ENCODE data around the gene TTC32.

DNA sequence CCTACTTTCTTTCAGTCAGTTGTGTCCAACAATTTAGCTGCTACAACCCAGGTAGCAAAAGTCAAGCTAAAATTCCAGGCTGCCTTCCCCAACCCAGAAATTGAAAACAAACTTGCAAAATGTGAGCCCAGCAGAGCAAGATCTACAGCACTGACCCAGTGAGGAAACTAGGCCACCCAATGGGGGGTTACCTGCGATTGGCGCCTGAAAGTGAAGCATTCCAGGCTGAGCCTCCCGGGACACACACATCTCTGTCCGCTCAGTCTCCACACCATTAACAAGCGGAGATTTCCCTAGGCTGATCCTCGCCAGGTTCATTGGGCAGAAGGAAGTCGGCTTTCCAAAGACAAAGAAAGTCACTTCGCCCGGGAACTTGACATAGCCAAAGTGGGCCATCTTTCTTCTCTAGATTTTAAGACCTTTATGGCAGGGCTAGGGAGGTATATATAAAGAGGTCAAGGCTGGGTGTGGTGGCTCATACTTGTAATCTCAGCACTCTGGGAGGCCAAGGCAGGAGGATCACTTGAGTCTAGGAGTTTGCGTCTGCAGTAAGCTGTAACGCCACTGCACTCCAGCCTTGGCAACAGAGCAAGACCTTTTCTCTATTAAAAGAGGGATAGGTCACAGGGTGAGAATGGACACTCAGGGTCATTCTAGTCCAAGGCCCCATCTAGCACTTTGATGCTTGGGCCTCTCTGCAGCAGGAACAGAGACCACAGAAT lies 53.6 kb downstream of the TTC32 start:
- TF ChIP-seq GATA3 (IDR thresholded peaks at IDR 0.05; ENCODE audit: low read depth, low read length) = no peak
- no peak for TF ChIP-seq GATA2 (IDR thresholded peaks at IDR 0.05; ENCODE audit: low read depth, low read length)

Measured in SH-SY5Y (cell line).